ENCODE data around the gene NKG7. TPM values are rescaled to one million over a fixed set of nuclear protein-coding genes. Genes with fewer than 3 reads are reported as not detected.
A peak's percentile ranks its signal among the peaks of the same experiment; 100 is the strongest.
"Not testable (repeated sequence)": the region's sequence is repeated elsewhere in the genome, so short reads cannot be mapped to it uniquely, and the experiment has no call there.

Gene NKG7
- total RNA-seq, 1 donor, result not detected

DNA sequence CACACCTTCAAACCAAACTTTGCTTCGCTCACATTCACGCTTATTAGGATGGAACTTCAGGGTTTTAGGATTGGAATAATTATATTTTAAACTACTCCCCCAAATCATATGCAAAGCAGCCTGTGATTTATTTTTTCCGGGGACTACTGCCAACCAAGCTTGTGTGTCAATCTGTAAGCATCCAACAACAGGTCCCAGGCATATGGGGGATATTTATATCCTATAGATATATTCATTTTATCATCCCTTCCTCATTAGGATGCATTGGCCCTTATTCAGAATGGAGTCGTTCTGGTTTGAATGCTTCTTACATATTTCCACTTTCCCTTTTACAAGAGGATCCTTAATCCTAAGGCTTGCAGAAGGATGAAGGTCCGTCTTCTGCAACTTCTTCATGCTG, 26.8 kb upstream of the NKG7 start:
- peaks cover 7% of the 10 kb centered on the region for H3K4me1 ChIP-seq (ENCODE audit: insufficient read depth, low read length)
- no peak overlapping the region for H2AFZ ChIP-seq (ENCODE audit: low read length)
- TF ChIP-seq, protein P1, sequence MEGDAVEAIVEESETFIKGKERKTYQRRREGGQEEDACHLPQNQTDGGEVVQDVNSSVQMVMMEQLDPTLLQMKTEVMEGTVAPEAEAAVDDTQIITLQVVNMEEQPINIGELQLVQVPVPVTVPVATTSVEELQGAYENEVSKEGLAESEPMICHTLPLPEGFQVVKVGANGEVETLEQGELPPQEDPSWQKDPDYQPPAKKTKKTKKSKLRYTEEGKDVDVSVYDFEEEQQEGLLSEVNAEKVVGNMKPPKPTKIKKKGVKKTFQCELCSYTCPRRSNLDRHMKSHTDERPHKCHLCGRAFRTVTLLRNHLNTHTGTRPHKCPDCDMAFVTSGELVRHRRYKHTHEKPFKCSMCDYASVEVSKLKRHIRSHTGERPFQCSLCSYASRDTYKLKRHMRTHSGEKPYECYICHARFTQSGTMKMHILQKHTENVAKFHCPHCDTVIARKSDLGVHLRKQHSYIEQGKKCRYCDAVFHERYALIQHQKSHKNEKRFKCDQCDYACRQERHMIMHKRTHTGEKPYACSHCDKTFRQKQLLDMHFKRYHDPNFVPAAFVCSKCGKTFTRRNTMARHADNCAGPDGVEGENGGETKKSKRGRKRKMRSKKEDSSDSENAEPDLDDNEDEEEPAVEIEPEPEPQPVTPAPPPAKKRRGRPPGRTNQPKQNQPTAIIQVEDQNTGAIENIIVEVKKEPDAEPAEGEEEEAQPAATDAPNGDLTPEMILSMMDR (IDR thresholded peaks at IDR 0.05; ENCODE audit: extremely low read depth, low read depth, low read length), result no peak
- no peak overlapping the region for H3K4me2 ChIP-seq (ENCODE audit: insufficient read depth, low read length)
- no peak overlapping the region for H3K27ac ChIP-seq (ENCODE audit: low read depth, low read length)
- H3K36me3 ChIP-seq (ENCODE audit: insufficient read depth, low read length), result no peaks in the 10 kb centered on the region
- H3K79me2 ChIP-seq (ENCODE audit: insufficient read depth, low read length), result no peaks in the 10 kb centered on the region
- H4K20me1 ChIP-seq (ENCODE audit: insufficient read depth, low read length), result no peaks in the 10 kb centered on the region
- no peak overlapping the region for H3K4me3 ChIP-seq (ENCODE audit: insufficient read depth, low read length)
- peak; percentile 8 for DNase-seq (ENCODE audit: insufficient read length, low spot score, missing footprints)
- H3K27me3 ChIP-seq (ENCODE audit: insufficient read depth, low read length), result no peaks in the 10 kb centered on the region
- no peaks in the 10 kb centered on the region for H3K9me3 ChIP-seq (ENCODE audit: low read depth, low read length)

DNA sequence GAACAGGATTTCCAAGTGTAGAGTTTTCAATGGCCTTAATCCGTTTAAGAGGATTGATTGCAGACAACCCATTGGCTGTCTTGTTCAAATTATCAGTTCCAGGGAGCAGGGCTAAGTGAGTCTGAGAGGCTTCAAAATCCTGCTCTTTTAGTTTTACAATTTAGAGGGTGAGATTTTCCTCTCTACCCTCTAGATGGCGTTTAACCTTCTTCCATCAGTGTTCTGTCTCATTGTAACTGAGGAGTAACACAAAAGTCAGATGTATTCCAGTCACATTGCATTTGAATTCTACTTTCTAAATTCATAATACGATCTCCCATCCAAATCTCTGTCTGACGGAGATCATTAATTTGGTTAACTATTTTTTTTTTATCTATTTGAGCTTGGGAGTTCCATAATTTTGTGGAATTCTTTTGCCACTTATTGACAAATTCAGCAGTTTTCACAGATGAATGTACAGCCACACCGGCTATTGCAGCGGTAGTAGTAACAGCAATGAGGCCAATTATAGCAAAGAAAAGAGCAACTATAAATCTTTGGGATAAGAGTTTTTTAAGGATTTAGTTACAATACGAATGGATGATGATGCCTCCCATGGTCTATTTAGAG, 25.7 kb upstream of the NKG7 start:
- H3K9me3 ChIP-seq (ENCODE audit: low read depth, low read length), result no peaks in the 10 kb centered on the region
- no peaks in the 10 kb centered on the region for H3K79me2 ChIP-seq (ENCODE audit: insufficient read depth, low read length)
- DNase-seq (ENCODE audit: insufficient read length, low spot score, missing footprints), result peak; percentile 30
- H3K36me3 ChIP-seq (ENCODE audit: insufficient read depth, low read length), result no peaks in the 10 kb centered on the region
- TF ChIP-seq, protein P1 (IDR thresholded peaks at IDR 0.05; ENCODE audit: extremely low read depth, low read depth, low read length), result peak; percentile 60
- no peak overlapping the region for H3K4me3 ChIP-seq (ENCODE audit: insufficient read depth, low read length)
- no peaks in the 10 kb centered on the region for H4K20me1 ChIP-seq (ENCODE audit: insufficient read depth, low read length)
- H3K27ac ChIP-seq (ENCODE audit: low read depth, low read length), result no peak overlapping the region
- H3K27me3 ChIP-seq (ENCODE audit: insufficient read depth, low read length), result no peaks in the 10 kb centered on the region
- H3K4me1 ChIP-seq (ENCODE audit: insufficient read depth, low read length), result peaks cover 7% of the 10 kb centered on the region
- peak overlapping the region; percentile 19 for H2AFZ ChIP-seq (ENCODE audit: low read length)
- no peak overlapping the region for H3K4me2 ChIP-seq (ENCODE audit: insufficient read depth, low read length)

DNA sequence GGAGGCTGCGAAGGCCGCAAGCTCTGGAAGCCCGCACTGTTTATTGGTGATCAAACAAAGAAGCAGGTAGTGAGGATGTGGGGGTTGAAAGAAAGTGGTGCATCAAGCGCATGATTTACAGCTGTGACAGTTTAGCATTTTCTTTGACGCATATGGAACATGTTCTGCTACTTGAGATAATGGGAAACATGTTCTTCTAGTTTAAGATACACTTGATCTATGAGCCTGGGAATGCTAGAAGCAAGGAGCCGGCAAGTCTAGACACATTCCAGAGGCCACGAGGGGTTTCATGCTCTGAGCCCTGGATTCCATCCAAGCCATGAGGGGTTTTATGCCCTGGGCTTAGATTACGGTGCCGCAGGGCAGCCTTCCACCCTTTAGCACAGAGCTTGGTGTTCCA, 25.0 kb upstream of the NKG7 start:
- H3K4me1 ChIP-seq (ENCODE audit: insufficient read depth, low read length); H4K20me1 ChIP-seq (ENCODE audit: insufficient read depth, low read length); H3K4me3 ChIP-seq (ENCODE audit: insufficient read depth, low read length); H3K79me2 ChIP-seq (ENCODE audit: insufficient read depth, low read length); H3K27me3 ChIP-seq (ENCODE audit: insufficient read depth, low read length); DNase-seq (ENCODE audit: insufficient read length, low spot score, missing footprints); H3K4me2 ChIP-seq (ENCODE audit: insufficient read depth, low read length); H3K27ac ChIP-seq (ENCODE audit: low read depth, low read length); H2AFZ ChIP-seq (ENCODE audit: low read length); H3K36me3 ChIP-seq (ENCODE audit: insufficient read depth, low read length); H3K9me3 ChIP-seq (ENCODE audit: low read depth, low read length): not testable (repeated sequence)

- no peak overlapping the region for H3K4me3 ChIP-seq (ENCODE audit: insufficient read depth, low read length)
- TF ChIP-seq, protein P1 (IDR thresholded peaks at IDR 0.05; ENCODE audit: extremely low read depth, low read depth, low read length), result no peak
- H3K4me2 ChIP-seq (ENCODE audit: insufficient read depth, low read length), result no peak overlapping the region
- no peaks in the 10 kb centered on the region for H3K36me3 ChIP-seq (ENCODE audit: insufficient read depth, low read length)
- H3K27ac ChIP-seq (ENCODE audit: low read depth, low read length), result no peak overlapping the region
- H2AFZ ChIP-seq (ENCODE audit: low read length), result no peak overlapping the region
- H3K9me3 ChIP-seq (ENCODE audit: low read depth, low read length), result no peaks in the 10 kb centered on the region
- DNase-seq (ENCODE audit: insufficient read length, low spot score, missing footprints), result no peak
- H4K20me1 ChIP-seq (ENCODE audit: insufficient read depth, low read length), result no peaks in the 10 kb centered on the region
- peaks cover 7% of the 10 kb centered on the region for H3K4me1 ChIP-seq (ENCODE audit: insufficient read depth, low read length)
- no peaks in the 10 kb centered on the region for H3K27me3 ChIP-seq (ENCODE audit: insufficient read depth, low read length)
- H3K79me2 ChIP-seq (ENCODE audit: insufficient read depth, low read length), result no peaks in the 10 kb centered on the region
Observed at GRCh38 chr19:51396175-51396574, 23.7 kb upstream of the NKG7 start.
